Glutamatergic neuron (in vitro differentiated cells): Measurements from ENCODE around the gene THADA. TPM values are rescaled to one million over a fixed set of nuclear protein-coding genes. Genes with fewer than 3 reads are reported as not detected.

Experiments
- DNase-seq: peaks from one replicate; pipeline ENCODE4 v3.0.0; 2022
- H3K27ac Mint-ChIP-seq: one replicate; pipeline ENCODE4 v1.8.0; 2020; ENCODE audit warnings: mild to moderate bottlenecking, mixed read lengths, inconsistent platforms; ENCODE audit not compliant: unreplicated experiment
- H3K27me3 Mint-ChIP-seq: one replicate; pipeline ENCODE4 v1.8.0; 2020; ENCODE audit warnings: mild to moderate bottlenecking, moderate library complexity, mixed read lengths, inconsistent platforms; ENCODE audit not compliant: unreplicated experiment
- H3K36me3 Mint-ChIP-seq: one replicate; pipeline ENCODE4 v1.8.0; 2020; ENCODE audit warnings: mild to moderate bottlenecking, mixed read lengths, inconsistent platforms; ENCODE audit not compliant: unreplicated experiment
- H3K4me1 Mint-ChIP-seq: one replicate; pipeline ENCODE4 v1.8.0; 2020; ENCODE audit warnings: mild to moderate bottlenecking, low read depth, mixed read lengths, inconsistent platforms; ENCODE audit not compliant: unreplicated experiment
- H3K4me3 Mint-ChIP-seq: one replicate; pipeline ENCODE4 v1.8.0; 2020; ENCODE audit warnings: mild to moderate bottlenecking, mixed read lengths, inconsistent platforms; ENCODE audit not compliant: unreplicated experiment
- H3K9me3 Mint-ChIP-seq: one replicate; pipeline ENCODE4 v1.8.0; 2020; ENCODE audit warnings: mild to moderate bottlenecking, moderate library complexity, mixed read lengths, inconsistent platforms; ENCODE audit not compliant: unreplicated experiment
- total RNA-seq: library from RNA; stranded (reverse); fragmentation: NEBNext Ultra II Directional; extraction: Animal tissue kit (Norgen Biotek cat#: 25700); gene quantifications from one replicate; pipeline ENCODE4 v1.2.1, GENCODE V29; 2021; ENCODE audit not compliant: unreplicated experiment
- TF ChIP-seq, protein P1 (sequence below): fragments of 200-600 bp; sonication (generic); IDR thresholded peaks from one replicate; pipeline ENCODE4 v1.5.0; 2021; ENCODE audit not compliant: partially characterized antibody, unreplicated experiment

The THADA gene
- total RNA-seq, 1 donor from 2014 or later: 15.0 TPM

DNA sequence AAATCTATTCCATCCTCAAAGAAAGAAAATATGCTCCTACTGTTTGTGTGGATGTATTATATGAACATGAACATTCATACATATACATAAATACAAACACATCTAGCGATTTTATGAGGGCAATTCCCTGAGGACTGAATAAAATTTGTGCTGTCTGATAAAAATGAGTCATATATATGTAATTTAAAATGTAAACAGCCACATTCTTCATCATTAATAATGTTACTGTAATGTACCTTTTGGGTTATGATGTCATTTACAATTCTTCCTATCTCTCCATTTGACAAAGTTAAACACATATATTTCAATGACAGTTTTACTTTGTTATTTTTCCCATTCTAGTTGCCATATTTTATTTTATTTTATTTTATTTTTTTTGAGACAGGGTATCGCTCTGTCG, 278.2 kb downstream of the THADA start:
- no peaks in the 10 kb centered on the region for H3K9me3 Mint-ChIP-seq
- H3K4me3 Mint-ChIP-seq: no peak overlapping the region
- no peak overlapping the region for H3K27ac Mint-ChIP-seq
- no peaks in the 10 kb centered on the region for H3K36me3 Mint-ChIP-seq
- H3K27me3 Mint-ChIP-seq: no peaks in the 10 kb centered on the region
- peaks cover 7% of the 10 kb centered on the region for H3K4me1 Mint-ChIP-seq
- TF ChIP-seq, protein P1, sequence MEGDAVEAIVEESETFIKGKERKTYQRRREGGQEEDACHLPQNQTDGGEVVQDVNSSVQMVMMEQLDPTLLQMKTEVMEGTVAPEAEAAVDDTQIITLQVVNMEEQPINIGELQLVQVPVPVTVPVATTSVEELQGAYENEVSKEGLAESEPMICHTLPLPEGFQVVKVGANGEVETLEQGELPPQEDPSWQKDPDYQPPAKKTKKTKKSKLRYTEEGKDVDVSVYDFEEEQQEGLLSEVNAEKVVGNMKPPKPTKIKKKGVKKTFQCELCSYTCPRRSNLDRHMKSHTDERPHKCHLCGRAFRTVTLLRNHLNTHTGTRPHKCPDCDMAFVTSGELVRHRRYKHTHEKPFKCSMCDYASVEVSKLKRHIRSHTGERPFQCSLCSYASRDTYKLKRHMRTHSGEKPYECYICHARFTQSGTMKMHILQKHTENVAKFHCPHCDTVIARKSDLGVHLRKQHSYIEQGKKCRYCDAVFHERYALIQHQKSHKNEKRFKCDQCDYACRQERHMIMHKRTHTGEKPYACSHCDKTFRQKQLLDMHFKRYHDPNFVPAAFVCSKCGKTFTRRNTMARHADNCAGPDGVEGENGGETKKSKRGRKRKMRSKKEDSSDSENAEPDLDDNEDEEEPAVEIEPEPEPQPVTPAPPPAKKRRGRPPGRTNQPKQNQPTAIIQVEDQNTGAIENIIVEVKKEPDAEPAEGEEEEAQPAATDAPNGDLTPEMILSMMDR: no peak
- no peak for DNase-seq

DNA sequence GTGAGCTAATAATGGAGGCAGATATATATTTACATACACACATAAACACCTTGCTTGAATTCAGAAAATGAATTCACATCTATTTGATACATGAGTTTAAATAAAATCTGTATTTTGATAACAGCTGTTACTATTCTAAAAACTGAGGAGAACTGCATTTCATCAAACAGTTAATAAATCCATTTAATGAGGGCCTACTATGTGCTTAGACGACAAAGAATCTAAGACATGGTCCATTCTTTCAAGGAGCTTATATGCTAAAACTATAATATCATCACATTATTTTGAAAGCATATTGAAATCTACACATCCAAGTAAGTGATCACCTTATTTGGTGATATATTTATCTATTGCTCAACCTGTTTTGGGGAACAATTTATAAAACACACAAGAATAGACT, 278.6 kb downstream of the THADA start:
- Mint-ChIP-seq H3K9me3 (no peaks in the 10 kb centered on the region), H3K36me3 (no peaks in the 10 kb centered on the region), H3K27me3 (no peaks in the 10 kb centered on the region), H3K27ac (no peak overlapping the region), H3K4me1 (peaks cover 11% of the 10 kb centered on the region), H3K4me3 (no peak overlapping the region)
- TF ChIP-seq, protein P1: no peak
- DNase-seq: no peak

DNA sequence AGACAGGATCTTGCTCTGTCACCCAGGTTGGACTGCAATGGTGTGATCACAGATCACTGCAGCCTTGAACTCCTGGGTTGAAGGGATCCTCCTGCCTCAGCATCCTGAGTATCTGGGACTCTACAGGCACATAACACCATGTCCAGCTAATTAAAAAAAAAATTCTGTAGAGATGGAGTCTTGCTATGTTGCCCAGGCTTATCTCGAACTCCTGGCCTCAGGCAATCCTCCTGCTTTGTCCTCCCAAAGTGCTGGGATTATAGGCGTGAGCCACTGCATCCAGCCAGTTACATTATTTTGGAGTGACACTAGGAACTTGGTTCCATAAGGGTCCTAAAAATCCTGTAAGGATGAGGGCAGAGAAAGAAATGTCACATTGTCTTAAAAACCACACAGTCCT, 280.4 kb downstream of the THADA start:
- Mint-ChIP-seq H3K4me3 (no peak overlapping the region), H3K9me3 (no peaks in the 10 kb centered on the region), H3K27me3 (no peaks in the 10 kb centered on the region), H3K36me3 (no peaks in the 10 kb centered on the region), H3K4me1 (peaks cover 6% of the 10 kb centered on the region), H3K27ac (no peak overlapping the region)
- DNase-seq: no peak
- TF ChIP-seq, protein P1: no peak

DNA sequence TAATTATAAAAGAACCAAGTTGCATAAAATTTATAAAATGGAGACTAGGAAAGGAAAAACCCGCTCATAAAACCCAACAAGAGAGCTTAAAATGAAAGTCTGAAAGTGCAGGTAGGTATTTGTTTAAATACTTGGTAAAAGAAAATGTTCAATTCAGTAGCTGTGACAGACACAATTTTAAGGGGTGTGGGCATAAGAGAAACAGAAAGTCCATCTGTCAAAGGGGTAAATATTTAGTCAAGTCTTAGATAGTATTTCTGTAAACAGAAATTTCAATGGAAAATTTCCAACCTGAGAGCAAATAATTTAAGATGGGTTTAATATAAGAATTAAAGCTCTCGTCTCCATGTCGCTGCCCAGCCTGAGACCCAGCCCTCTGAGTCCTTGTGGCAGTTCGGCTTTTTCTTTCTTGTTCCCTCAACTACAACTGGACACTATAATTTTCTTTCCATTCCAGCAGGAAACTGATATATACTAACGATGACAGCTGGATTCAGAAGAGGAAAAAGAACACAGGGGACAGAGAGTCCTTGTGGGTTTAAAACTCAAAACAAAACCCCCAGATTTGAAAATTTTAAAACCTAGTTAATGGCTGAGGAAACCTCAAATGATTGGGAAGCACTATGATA, 281.4 kb downstream of the THADA start:
- Mint-ChIP-seq H3K9me3 (no peaks in the 10 kb centered on the region), H3K4me3 (no peak overlapping the region), H3K27me3 (no peaks in the 10 kb centered on the region), H3K36me3 (no peaks in the 10 kb centered on the region), H3K4me1 (peaks cover 6% of the 10 kb centered on the region), H3K27ac (no peak overlapping the region)
- no peak for DNase-seq
- TF ChIP-seq, protein P1: no peak

DNA sequence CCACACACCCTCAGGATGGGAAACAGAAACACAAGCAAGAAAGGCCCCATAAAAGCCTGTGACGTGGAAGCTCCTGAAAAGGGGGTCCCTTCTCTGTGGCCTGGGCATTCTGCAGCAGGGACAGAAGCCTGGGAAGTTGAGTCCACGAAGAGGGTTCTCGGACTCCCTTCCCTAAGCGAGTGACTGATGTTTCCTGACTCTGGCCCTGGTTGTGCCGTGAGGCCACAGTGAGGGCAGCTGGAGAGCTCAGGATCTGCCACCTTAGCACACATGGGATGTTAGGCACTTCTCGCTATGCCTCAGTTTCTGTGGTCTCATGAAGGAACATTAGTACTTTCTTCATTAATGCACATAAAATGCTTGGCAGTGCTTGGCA, 282.2 kb downstream of the THADA start:
- H3K9me3 Mint-ChIP-seq: no peaks in the 10 kb centered on the region
- H3K27ac Mint-ChIP-seq: no peak overlapping the region
- TF ChIP-seq, protein P1: no peak
- no peaks in the 10 kb centered on the region for H3K27me3 Mint-ChIP-seq
- H3K4me3 Mint-ChIP-seq: no peak overlapping the region
- DNase-seq: no peak
- no peaks in the 10 kb centered on the region for H3K36me3 Mint-ChIP-seq
- H3K4me1 Mint-ChIP-seq: peaks cover 5% of the 10 kb centered on the region
